Keratinocyte (primary cell): ENCODE measurements around the gene GRIA1. TPM values are rescaled to one million over a fixed set of nuclear protein-coding genes. Genes with fewer than 3 reads are reported as not detected.

Source experiments
- DNase-seq: peaks from one replicate; pipeline ENCODE4 v3.0.0-alpha.2; 2011; ENCODE audit warnings: low read depth, missing footprints, low spot score
- FAIRE-seq: peaks from 2 replicates; lab custom pipeline; 2011; peaks lifted over from hg19 to GRCh38; lab: Jason Lieb, UNC
- H2AFZ ChIP-seq: 2 replicates; pipeline ENCODE4 v1.6.0; 2012; ENCODE audit warnings: low read length, control low read depth, inconsistent platforms; ENCODE audit not compliant: control insufficient read depth
- H3K27ac ChIP-seq: 2 replicates; pipeline ENCODE4 v1.5.1; 2011; ENCODE audit warnings: low read length; ENCODE audit not compliant: control insufficient read depth, insufficient read depth
- H3K27me3 ChIP-seq: 3 replicates; pipeline ENCODE4 v1.6.0; 2011; ENCODE audit warnings: low read length; ENCODE audit not compliant: control insufficient read depth, insufficient read depth; ENCODE audit errors: extremely low read depth
- H3K36me3 ChIP-seq, 2 experiments: 2 replicates in 1 of 2; 3 replicates in 1 of 2; pipeline ENCODE4 v1.5.1; 2011; ENCODE audit warnings: low read length in 2 of 2, mild to moderate bottlenecking in 1 of 2; ENCODE audit not compliant: control insufficient read depth in 2 of 2, insufficient read depth in 2 of 2; ENCODE audit errors: extremely low read depth in 1 of 2
- H3K4me1 ChIP-seq: 3 replicates; pipeline ENCODE4 v1.5.1; 2011; ENCODE audit warnings: low read length; ENCODE audit not compliant: control insufficient read depth, insufficient read depth; ENCODE audit errors: extremely low read depth
- H3K4me2 ChIP-seq: 3 replicates; pipeline ENCODE4 v1.6.0; 2011; ENCODE audit warnings: low read depth, low read length; ENCODE audit not compliant: control insufficient read depth, insufficient read depth; ENCODE audit errors: extremely low read depth
- H3K4me3 ChIP-seq, 3 experiments: fragments of 200-600 bp in 1 of 3; sonication (generic) in 1 of 3; 2 replicates in 2 of 3; 3 replicates in 1 of 3; pipeline ENCODE4 v1.5.1; 2011 to 2016; ENCODE audit warnings: low read length in 3 of 3, mild to moderate bottlenecking in 3 of 3, control low read depth in 2 of 3, inconsistent platforms in 1 of 3, low read depth in 1 of 3, mixed read lengths in 1 of 3, mixed run types in 1 of 3, moderate library complexity in 1 of 3; ENCODE audit not compliant: control insufficient read depth in 2 of 3, insufficient read depth in 2 of 3; ENCODE audit errors: extremely low read depth in 1 of 3
- H3K79me2 ChIP-seq: 2 replicates; pipeline ENCODE4 v1.6.0; 2012; ENCODE audit warnings: low read length; ENCODE audit not compliant: control insufficient read depth, insufficient read depth
- H3K9ac ChIP-seq: 3 replicates; pipeline ENCODE4 v1.6.0; 2011; ENCODE audit warnings: low read length; ENCODE audit not compliant: control insufficient read depth, insufficient read depth; ENCODE audit errors: extremely low read depth
- H3K9me1 ChIP-seq: 3 replicates; pipeline ENCODE4 v1.6.0; 2011; ENCODE audit warnings: low read length; ENCODE audit not compliant: control insufficient read depth, insufficient read depth; ENCODE audit errors: extremely low read depth
- H3K9me3 ChIP-seq: 2 replicates; pipeline ENCODE4 v1.5.1; 2012; ENCODE audit warnings: low read depth, low read length; ENCODE audit not compliant: control insufficient read depth
- H4K20me1 ChIP-seq: 3 replicates; pipeline ENCODE4 v1.6.0; 2011; ENCODE audit warnings: low read length; ENCODE audit not compliant: control insufficient read depth, insufficient read depth; ENCODE audit errors: extremely low read depth
- CTCF ChIP-seq, 3 experiments: IDR thresholded peaks in 1 of 3; conservative IDR thresholded peaks in 1 of 3; optimal IDR thresholded peaks in 1 of 3; 2 replicates in 2 of 3; 3 replicates in 1 of 3; pipeline versions ENCODE3 to v1.5.1; 2011; ENCODE audit warnings: low read length in 3 of 3, mild to moderate bottlenecking in 3 of 3, moderate library complexity in 2 of 3, control low read depth in 1 of 3, inconsistent platforms in 1 of 3; ENCODE audit not compliant: insufficient read depth in 2 of 3; ENCODE audit errors: extremely low read depth in 1 of 3
- EZH2 ChIP-seq: IDR thresholded peaks from one replicate; pipeline ENCODE4 v1.6.1; 2012; ENCODE audit warnings: inconsistent platforms, mild to moderate bottlenecking, low read length, moderate library complexity
- dilution Hi-C: fragments of 300-500 bp; cut with MboI; formaldehyde crosslinking; loops from one replicate; pipeline ENCODE4 v1.7.0; 2020; ENCODE audit warnings: low sequenced_read_pairs; ENCODE audit not compliant: extremely low pct_ligation_motif_present
- polyA plus RNA-seq, 5 experiments: library from polyadenylated mRNA; depleted of rRNA in 3 of 5; stranded (reverse) in 3 of 5; stranded (forward) in 1 of 5; unstranded in 1 of 5; fragments of >200 nt; gene quantifications; 1 replicate in 1 of 5; 2 replicates in 3 of 5; 3 replicates in 1 of 5; pipeline versions ENCODE4 v1.2.1 to v1.2.3, GENCODE V29; 2011 to 2012; ENCODE audit warnings: missing spikeins in 2 of 5, low read depth in 1 of 5, low replicate concordance in 1 of 5

Gene GRIA1
- polyA plus RNA-seq, 1 donor (not counting 4 experiments of a cell fraction or from before 2014, with no cell fraction given): not detected

GRCh38 chr5:153714798-153715197 lies 224.3 kb downstream of the GRIA1 start:
- H3K79me2 ChIP-seq: no peaks in the 10 kb centered on the region
- no peaks in the 10 kb centered on the region for H3K36me3 ChIP-seq
- no peak for FAIRE-seq
- no peaks in the 10 kb centered on the region for H3K27me3 ChIP-seq
- no peak overlapping the region for H2AFZ ChIP-seq
- no peaks in the 10 kb centered on the region for H4K20me1 ChIP-seq
- TF ChIP-seq CTCF (optimal IDR thresholded peaks at IDR 0.05 in 1 of 3, IDR thresholded peaks at IDR 0.05 in 1 of 3, conservative IDR thresholded peaks at IDR 0.05 in 1 of 3; ENCODE audit: extremely low read depth in 1 of 3, insufficient read depth in 2 of 3, low read length in 3 of 3): no peak
- TF ChIP-seq EZH2: no peak
- H3K9me1 ChIP-seq: no peaks in the 10 kb centered on the region
- H3K27ac ChIP-seq: no peak overlapping the region
- dilution Hi-C loops: no loop called here
- H3K4me1 ChIP-seq: no peaks in the 10 kb centered on the region
- H3K4me3 ChIP-seq: no peak overlapping the region
- no peak for DNase-seq
- no peak overlapping the region for H3K9ac ChIP-seq
- H3K9me3 ChIP-seq: no peaks in the 10 kb centered on the region
- H3K4me2 ChIP-seq: no peak overlapping the region

- H3K9me1 ChIP-seq: no peaks in the 10 kb centered on the region
- H3K36me3 ChIP-seq: no peaks in the 10 kb centered on the region
- TF ChIP-seq EZH2 (no peak), CTCF (optimal IDR thresholded peaks at IDR 0.05 in 1 of 3, IDR thresholded peaks at IDR 0.05 in 1 of 3, conservative IDR thresholded peaks at IDR 0.05 in 1 of 3; ENCODE audit: extremely low read depth in 1 of 3, insufficient read depth in 2 of 3, low read length in 3 of 3) (no peak)
- no peak overlapping the region for H2AFZ ChIP-seq
- no peak overlapping the region for H3K27ac ChIP-seq
- no peaks in the 10 kb centered on the region for H3K4me1 ChIP-seq
- dilution Hi-C loops: no loop called here
- no peaks in the 10 kb centered on the region for H3K79me2 ChIP-seq
- H3K9me3 ChIP-seq: no peaks in the 10 kb centered on the region
- H3K4me2 ChIP-seq: no peak overlapping the region
- no peaks in the 10 kb centered on the region for H3K27me3 ChIP-seq
- no peaks in the 10 kb centered on the region for H4K20me1 ChIP-seq
- H3K9ac ChIP-seq: no peak overlapping the region
- no peak for FAIRE-seq
- no peak overlapping the region for H3K4me3 ChIP-seq
- DNase-seq: no peak
Measured at GRCh38 chr5:153717287-153717686, 226.8 kb downstream of the GRIA1 start.
